Vagina (tissue), 2 donors: ENCODE results near the gene WDR19.

ENCODE experiments used
- POLR2A ChIP-seq, 2 donors: fragments of 450-650 bp; IDR thresholded peaks; one replicate each; pipeline ENCODE4 v1.6.1; 2017; ENCODE audit warnings: antibody characterized with exemption in 2 of 2, mild to moderate bottlenecking in 2 of 2, moderate library complexity in 2 of 2
- TF ChIP-seq, protein P1 (sequence below), 3 experiments: fragments of 450-650 bp in 2 of 3; fragments of 200-600 bp in 1 of 3; sonication (generic) in 1 of 3; IDR thresholded peaks; one replicate each; pipeline ENCODE4 v1.5.1; 2017 to 2019; ENCODE audit warnings: antibody characterized with exemption in 3 of 3, mild to moderate bottlenecking in 2 of 3, moderate library complexity in 2 of 3

- TF ChIP-seq, protein P1, sequence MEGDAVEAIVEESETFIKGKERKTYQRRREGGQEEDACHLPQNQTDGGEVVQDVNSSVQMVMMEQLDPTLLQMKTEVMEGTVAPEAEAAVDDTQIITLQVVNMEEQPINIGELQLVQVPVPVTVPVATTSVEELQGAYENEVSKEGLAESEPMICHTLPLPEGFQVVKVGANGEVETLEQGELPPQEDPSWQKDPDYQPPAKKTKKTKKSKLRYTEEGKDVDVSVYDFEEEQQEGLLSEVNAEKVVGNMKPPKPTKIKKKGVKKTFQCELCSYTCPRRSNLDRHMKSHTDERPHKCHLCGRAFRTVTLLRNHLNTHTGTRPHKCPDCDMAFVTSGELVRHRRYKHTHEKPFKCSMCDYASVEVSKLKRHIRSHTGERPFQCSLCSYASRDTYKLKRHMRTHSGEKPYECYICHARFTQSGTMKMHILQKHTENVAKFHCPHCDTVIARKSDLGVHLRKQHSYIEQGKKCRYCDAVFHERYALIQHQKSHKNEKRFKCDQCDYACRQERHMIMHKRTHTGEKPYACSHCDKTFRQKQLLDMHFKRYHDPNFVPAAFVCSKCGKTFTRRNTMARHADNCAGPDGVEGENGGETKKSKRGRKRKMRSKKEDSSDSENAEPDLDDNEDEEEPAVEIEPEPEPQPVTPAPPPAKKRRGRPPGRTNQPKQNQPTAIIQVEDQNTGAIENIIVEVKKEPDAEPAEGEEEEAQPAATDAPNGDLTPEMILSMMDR (IDR thresholded peaks at IDR 0.05) = no peak
- no peak for TF ChIP-seq POLR2A (IDR thresholded peaks at IDR 0.05)
Observed at GRCh38 chr4:39304651-39305050, 122.3 kb downstream of the WDR19 start.
